CD4-positive, alpha-beta memory T cell (primary cell): ENCODE measurements around the gene SLC41A3. TPM values are rescaled to one million over a fixed set of nuclear protein-coding genes. Genes with fewer than 3 reads are reported as not detected.

Experiments used
- CTCF ChIA-PET: fragments of 350-600 bp; sonication (Branson Sonifier 250); formaldehyde crosslinking; loops from one replicate; lab custom pipeline; 2021; ENCODE audit warnings: inconsistent platforms; ENCODE audit not compliant: partially characterized antibody; lab: Charles Lee
- POLR2A ChIA-PET: fragments of 350-600 bp; sonication (Branson Sonifier 250); formaldehyde crosslinking; loops from one replicate; lab custom pipeline; 2021; ENCODE audit not compliant: partially characterized antibody; lab: Charles Lee
- DNase-seq, 5 donors: peaks; one replicate each; pipeline versions ENCODE4 v3.0.0 to v3.0.0-alpha.2; 2020 to 2022; ENCODE audit warnings: mixed read lengths in 1 of 5
- H3K27ac ChIP-seq: one replicate; pipeline ENCODE4 v1.7.0; 2013; ENCODE audit warnings: low read depth, low read length
- H3K27me3 ChIP-seq: 2 replicates; pipeline ENCODE4 v1.7.0; 2013; ENCODE audit warnings: mild to moderate bottlenecking, low read length, moderate library complexity; ENCODE audit not compliant: insufficient read depth
- H3K36me3 ChIP-seq: 2 replicates; pipeline ENCODE4 v1.7.0; 2013; ENCODE audit warnings: mild to moderate bottlenecking, low read length, moderate library complexity; ENCODE audit not compliant: insufficient read depth
- H3K4me1 ChIP-seq: 2 replicates; pipeline ENCODE4 v1.7.0; 2013; ENCODE audit warnings: mild to moderate bottlenecking, low read length, moderate library complexity; ENCODE audit not compliant: insufficient read depth
- H3K4me3 ChIP-seq, 2 donors: one replicate each; pipeline ENCODE4 v1.7.0; 2013; ENCODE audit warnings: low read length in 2 of 2, mild to moderate bottlenecking in 1 of 2
- H3K9me3 ChIP-seq, 2 donors: one replicate each; pipeline ENCODE4 v1.7.0; 2013; ENCODE audit warnings: low read length in 2 of 2, control low read depth in 1 of 2; ENCODE audit not compliant: control insufficient read depth in 1 of 2
- H3K27ac Mint-ChIP-seq, 7 donors: one replicate each; pipeline ENCODE4 v1.8.0; 2020 to 2021; ENCODE audit warnings: mixed read lengths in 7 of 7, mild to moderate bottlenecking in 6 of 7, inconsistent platforms in 3 of 7, moderate library complexity in 3 of 7
- H3K27me3 Mint-ChIP-seq, 2 donors: one replicate each; pipeline ENCODE4 v1.8.0; 2020 to 2021; ENCODE audit warnings: mixed read lengths in 2 of 2
- H3K36me3 Mint-ChIP-seq, 2 donors: one replicate each; pipeline ENCODE4 v1.8.0; 2020 to 2021; ENCODE audit warnings: mixed read lengths in 2 of 2, inconsistent platforms in 1 of 2, mild to moderate bottlenecking in 1 of 2
- H3K4me1 Mint-ChIP-seq, 4 donors: one replicate each; pipeline ENCODE4 v1.8.0; 2020 to 2021; ENCODE audit warnings: mixed read lengths in 4 of 4, mild to moderate bottlenecking in 1 of 4
- H3K4me3 Mint-ChIP-seq, 8 donors: one replicate each; pipeline ENCODE4 v1.8.0; 2020 to 2021; ENCODE audit warnings: mixed read lengths in 8 of 8, mild to moderate bottlenecking in 7 of 8, moderate library complexity in 6 of 8, inconsistent platforms in 3 of 8
- H3K9me3 Mint-ChIP-seq, 8 donors: one replicate each; pipeline ENCODE4 v1.8.0; 2020 to 2021; ENCODE audit warnings: mixed read lengths in 8 of 8, mild to moderate bottlenecking in 5 of 8, inconsistent platforms in 3 of 8, moderate library complexity in 1 of 8
- intact Hi-C: fragments of 100-400 bp; cut with micrococcal nuclease; formaldehyde crosslinking; loops from one replicate; pipeline ENCODE4 v1.15.1; 2023
- polyA plus RNA-seq, 2 donors: library from polyadenylated mRNA; unstranded; fragments of 300-500 nt; fragmentation: Illumina TruSeq; gene quantifications; one replicate each; pipeline ENCODE4 v1.2.3, GENCODE V29; 2021
- total RNA-seq, 2 experiments: library from RNA; stranded (reverse); gene quantifications; one replicate each; pipeline ENCODE4 v1.2.3, GENCODE V29; 2021

The SLC41A3 gene
- total and polyA plus RNA-seq, 4 experiments from 2014 or later: 22.5 to 41.2 (median 32.8) TPM

DNA sequence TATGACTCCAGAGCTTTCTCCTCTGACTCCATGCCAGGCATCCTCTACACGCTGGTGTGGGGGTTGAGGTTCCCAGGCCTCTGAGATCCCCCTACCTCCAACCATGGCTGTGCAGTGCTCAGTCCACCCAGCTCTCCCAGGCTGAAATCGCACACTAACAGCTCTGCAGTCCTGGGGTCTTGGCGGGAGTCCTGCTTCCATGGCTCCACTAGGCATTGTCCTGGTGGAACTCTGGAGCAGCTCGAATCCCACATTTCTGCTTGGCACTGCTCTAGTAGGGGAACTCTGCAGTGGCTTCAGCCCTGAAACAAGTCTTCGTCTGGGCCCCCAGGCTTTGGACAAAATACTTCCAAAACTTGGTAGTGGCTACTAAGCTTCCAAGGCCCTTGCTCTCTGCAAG lies 64.2 kb downstream of the SLC41A3 start:
- ChIA-PET POLR2A (no interaction called here), CTCF (no interaction called here)
- no peak overlapping the region for H3K4me3 ChIP-seq
- Mint-ChIP-seq H3K4me1 (no peaks in the 10 kb centered on the region), H3K27ac (no peak overlapping the region), H3K4me3 (no peak overlapping the region), H3K9me3 (no peaks in the 10 kb centered on the region), H3K36me3 (peaks cover 56 to 64% of the 10 kb centered on the region in 2 donors), H3K27me3 (no peaks in the 10 kb centered on the region)
- H3K27ac ChIP-seq: no peak overlapping the region
- intact Hi-C loops: no loop called here
- H3K27me3 ChIP-seq: no peaks in the 10 kb centered on the region
- H3K4me1 ChIP-seq: no peaks in the 10 kb centered on the region
- H3K36me3 ChIP-seq: peaks cover 8% of the 10 kb centered on the region
- no peak for DNase-seq
- no peaks in the 10 kb centered on the region for H3K9me3 ChIP-seq

DNA sequence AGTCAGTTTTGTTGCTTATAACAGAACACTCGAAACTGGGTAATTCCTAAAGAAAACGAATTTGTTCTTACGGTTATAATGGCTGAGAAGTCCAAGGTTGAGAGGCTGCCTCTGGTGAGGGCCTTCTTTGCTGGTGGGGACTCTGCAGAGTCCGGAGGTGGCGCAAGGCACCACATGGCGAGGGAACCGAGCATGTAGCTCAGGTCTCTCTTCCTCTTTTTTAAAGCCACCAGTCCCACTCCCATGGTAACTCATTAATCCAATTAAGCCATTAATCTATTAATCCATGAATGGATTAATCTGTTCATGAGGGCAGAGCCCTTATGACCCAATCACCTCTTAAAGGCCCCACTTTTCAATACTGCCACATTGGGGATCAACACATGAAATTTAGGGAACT lies 64.9 kb downstream of the SLC41A3 start:
- Histone ChIP-seq H3K4me1 (no peaks in the 10 kb centered on the region), H3K27ac (no peak overlapping the region), H3K27me3 (no peaks in the 10 kb centered on the region), H3K36me3 (peaks cover 12% of the 10 kb centered on the region), H3K9me3 (no peaks in the 10 kb centered on the region), H3K4me3 (no peak overlapping the region)
- Mint-ChIP-seq H3K27ac (no peak overlapping the region), H3K4me1 (no peaks in the 10 kb centered on the region), H3K27me3 (no peaks in the 10 kb centered on the region), H3K36me3 (peaks cover 57 to 65% of the 10 kb centered on the region in 2 donors), H3K9me3 (no peaks in the 10 kb centered on the region), H3K4me3 (no peak overlapping the region)
- CTCF ChIA-PET: no interaction called here
- DNase-seq: no peak
- intact Hi-C loops: no loop called here
- POLR2A ChIA-PET: no interaction called here

DNA sequence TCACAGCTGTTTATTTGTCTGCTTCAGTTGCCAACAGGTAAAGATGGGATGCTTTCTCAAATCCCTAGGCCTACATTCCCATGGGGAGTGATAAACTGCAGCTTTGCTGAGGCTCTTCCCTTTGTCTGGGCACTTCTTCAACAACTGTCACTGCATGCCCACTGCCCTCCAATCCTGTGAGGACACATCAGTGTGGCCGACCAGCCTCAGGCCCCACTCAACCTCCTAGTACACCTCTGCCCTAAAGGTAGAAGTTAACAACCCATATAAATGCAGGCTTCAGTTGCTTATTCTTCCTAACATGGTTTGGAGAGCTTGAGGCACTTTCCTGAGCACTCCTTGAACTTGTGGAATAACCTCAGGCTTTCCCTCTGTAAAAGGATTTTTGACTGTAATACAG lies 65.4 kb downstream of the SLC41A3 start:
- H3K36me3 Mint-ChIP-seq: peaks cover 61 to 66% of the 10 kb centered on the region in 2 donors
- CTCF ChIA-PET: no interaction called here

DNA sequence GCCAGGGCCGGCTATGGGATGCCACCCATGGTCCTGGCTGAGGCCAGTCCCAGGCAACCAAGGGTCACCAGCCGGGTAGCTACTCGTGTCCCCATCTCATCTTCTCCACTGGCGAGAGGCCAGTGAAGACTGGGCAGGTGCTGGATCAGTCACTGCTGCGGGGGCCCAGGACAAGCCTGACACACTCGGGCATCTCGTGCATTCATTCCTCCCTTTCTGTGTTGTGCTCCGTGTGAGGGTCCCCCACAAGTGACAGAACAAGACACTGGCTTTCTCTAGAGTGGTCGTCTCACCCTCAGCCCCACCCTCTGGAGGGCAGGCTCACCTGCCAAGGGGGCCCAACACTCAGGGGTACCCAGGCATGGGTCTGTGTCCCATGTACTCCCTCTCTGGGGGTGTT lies 66.6 kb downstream of the SLC41A3 start:
- ChIA-PET CTCF (no interaction called here), POLR2A (no interaction called here)
- Histone ChIP-seq H3K9me3 (no peaks in the 10 kb centered on the region), H3K36me3 (peaks cover 14% of the 10 kb centered on the region), H3K4me3 (no peak overlapping the region), H3K27me3 (no peaks in the 10 kb centered on the region), H3K4me1 (no peaks in the 10 kb centered on the region), H3K27ac (no peak overlapping the region)
- Mint-ChIP-seq H3K9me3 (no peaks in the 10 kb centered on the region), H3K4me1 (no peaks in the 10 kb centered on the region), H3K4me3 (no peak overlapping the region), H3K27me3 (no peaks in the 10 kb centered on the region), H3K27ac (no peak overlapping the region), H3K36me3 (peaks cover 67 to 71% of the 10 kb centered on the region in 2 donors)
- intact Hi-C loops: no loop called here
- no peak for DNase-seq

More for the DNA sequence above, 65.4 kb downstream of the SLC41A3 start:
- Histone ChIP-seq H3K36me3 (peaks cover 14% of the 10 kb centered on the region), H3K4me3 (no peak overlapping the region), H3K9me3 (no peaks in the 10 kb centered on the region), H3K27me3 (no peaks in the 10 kb centered on the region), H3K4me1 (no peaks in the 10 kb centered on the region), H3K27ac (no peak overlapping the region)
- Mint-ChIP-seq H3K9me3 (no peaks in the 10 kb centered on the region), H3K27me3 (no peaks in the 10 kb centered on the region), H3K4me1 (no peaks in the 10 kb centered on the region), H3K27ac (peak overlapping the region in 2 of 7 donors; percentile 16 to 51), H3K4me3 (no peak overlapping the region)
- no peak for DNase-seq
- POLR2A ChIA-PET: no interaction called here
- intact Hi-C loops: no loop called here

DNA sequence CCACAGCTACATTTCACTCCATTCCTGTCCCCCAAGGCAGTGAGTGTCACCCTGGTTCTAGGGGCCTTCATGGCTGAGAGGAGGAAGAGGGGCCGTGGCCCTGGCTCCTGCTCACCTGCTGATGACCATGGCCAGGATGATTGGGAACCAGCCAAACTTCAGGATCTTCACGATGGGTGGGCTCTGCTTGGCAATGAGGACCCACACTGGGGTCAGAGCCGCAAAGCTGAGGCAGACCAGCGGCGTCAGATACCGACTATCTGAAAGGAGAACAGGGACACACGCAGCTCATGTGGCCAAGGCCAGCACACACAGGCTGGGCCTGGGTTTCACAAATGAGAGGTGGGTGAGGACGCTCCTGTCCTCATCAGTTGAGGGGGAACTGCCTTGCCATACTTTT lies 67.3 kb downstream of the SLC41A3 start:
- no peaks in the 10 kb centered on the region for H3K9me3 Mint-ChIP-seq
- ChIA-PET POLR2A (interaction anchor here (1.3 kb wide), 1 partner anchor 26 kb away, joined by 3 read pairs; no protein-coding TSS in a partner anchor), CTCF (no interaction called here)
- no peaks in the 10 kb centered on the region for H3K27me3 ChIP-seq
- no peaks in the 10 kb centered on the region for H3K4me1 ChIP-seq
- no peaks in the 10 kb centered on the region for H3K9me3 ChIP-seq
- no peaks in the 10 kb centered on the region for H3K4me1 Mint-ChIP-seq
- peaks cover 14% of the 10 kb centered on the region for H3K36me3 ChIP-seq
- intact Hi-C loops: no loop called here
- peaks cover 68 to 71% of the 10 kb centered on the region in 2 donors for H3K36me3 Mint-ChIP-seq
- no peak overlapping the region for H3K27ac Mint-ChIP-seq
- no peak overlapping the region for H3K4me3 ChIP-seq
- no peak overlapping the region for H3K4me3 Mint-ChIP-seq
- no peak overlapping the region for H3K27ac ChIP-seq
- DNase-seq: no peak
- no peaks in the 10 kb centered on the region for H3K27me3 Mint-ChIP-seq

DNA sequence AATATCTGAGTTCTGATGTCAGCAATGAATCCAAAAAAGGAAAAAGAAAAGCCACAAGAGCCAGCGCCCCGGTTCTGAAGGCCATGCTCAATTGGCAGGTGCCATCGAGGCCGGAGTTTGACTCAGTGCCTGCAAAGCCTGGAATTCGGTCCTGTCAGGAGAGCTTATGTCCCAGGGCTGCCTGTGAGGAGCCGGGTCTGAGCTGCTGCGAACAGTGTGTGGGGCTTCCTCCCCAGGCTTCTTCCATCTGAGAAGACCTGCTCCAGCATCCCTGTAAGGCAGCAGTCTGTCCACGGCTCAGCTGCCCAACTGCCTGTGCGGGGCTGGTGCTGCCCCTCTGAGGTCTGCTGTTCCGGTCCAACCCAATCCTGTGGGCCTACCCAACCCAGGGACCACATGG lies 68.8 kb downstream of the SLC41A3 start:
- ChIA-PET POLR2A (no interaction called here), CTCF (interaction anchor here (0.9 kb wide), 1 partner anchor 10 kb away, joined by 3 read pairs; no protein-coding TSS in a partner anchor)
- no peaks in the 10 kb centered on the region for H3K4me1 Mint-ChIP-seq
- Histone ChIP-seq H3K9me3 (no peaks in the 10 kb centered on the region), H3K27me3 (no peaks in the 10 kb centered on the region), H3K4me1 (no peaks in the 10 kb centered on the region), H3K27ac (no peak overlapping the region), H3K36me3 (peaks cover 19% of the 10 kb centered on the region), H3K4me3 (no peak overlapping the region)
- no peak for DNase-seq
- H3K27ac Mint-ChIP-seq: no peak overlapping the region
- no peaks in the 10 kb centered on the region for H3K27me3 Mint-ChIP-seq
- peaks cover 65 to 73% of the 10 kb centered on the region in 2 donors for H3K36me3 Mint-ChIP-seq
- no peaks in the 10 kb centered on the region for H3K9me3 Mint-ChIP-seq
- intact Hi-C loops: no loop called here
- no peak overlapping the region for H3K4me3 Mint-ChIP-seq

DNA sequence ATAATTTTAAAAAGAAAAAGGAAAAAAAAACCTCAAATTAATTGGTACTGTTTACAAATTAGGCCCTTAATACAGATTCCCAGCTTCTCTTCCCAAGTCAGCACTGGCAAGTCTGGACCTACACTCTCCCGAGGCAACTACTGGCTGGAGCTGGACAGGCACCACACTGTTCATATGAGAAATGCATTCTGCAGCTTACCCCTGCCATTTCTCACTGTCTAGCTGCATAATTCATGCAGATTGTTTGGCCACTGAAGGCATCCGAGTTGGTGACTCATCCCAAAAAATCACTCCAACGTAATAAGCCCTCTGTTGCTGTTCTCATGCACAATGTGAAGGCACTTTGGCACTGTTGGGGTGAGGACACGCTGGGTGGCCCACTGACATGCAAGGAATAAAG lies 69.7 kb downstream of the SLC41A3 start:
- no peaks in the 10 kb centered on the region for H3K9me3 Mint-ChIP-seq
- H3K36me3 ChIP-seq: peaks cover 19% of the 10 kb centered on the region
- no peak overlapping the region for H3K4me3 Mint-ChIP-seq
- no peaks in the 10 kb centered on the region for H3K27me3 ChIP-seq
- H3K36me3 Mint-ChIP-seq: peaks cover 72 to 81% of the 10 kb centered on the region in 2 donors
- DNase-seq: no peak
- H3K27ac ChIP-seq: no peak overlapping the region
- CTCF ChIA-PET: no interaction called here
- H3K4me3 ChIP-seq: no peak overlapping the region
- H3K27me3 Mint-ChIP-seq: no peaks in the 10 kb centered on the region
- H3K4me1 ChIP-seq: no peaks in the 10 kb centered on the region
- H3K4me1 Mint-ChIP-seq: no peaks in the 10 kb centered on the region
- no peak overlapping the region for H3K27ac Mint-ChIP-seq
- H3K9me3 ChIP-seq: no peaks in the 10 kb centered on the region
- POLR2A ChIA-PET: no interaction called here
- intact Hi-C loops: no loop called here

DNA sequence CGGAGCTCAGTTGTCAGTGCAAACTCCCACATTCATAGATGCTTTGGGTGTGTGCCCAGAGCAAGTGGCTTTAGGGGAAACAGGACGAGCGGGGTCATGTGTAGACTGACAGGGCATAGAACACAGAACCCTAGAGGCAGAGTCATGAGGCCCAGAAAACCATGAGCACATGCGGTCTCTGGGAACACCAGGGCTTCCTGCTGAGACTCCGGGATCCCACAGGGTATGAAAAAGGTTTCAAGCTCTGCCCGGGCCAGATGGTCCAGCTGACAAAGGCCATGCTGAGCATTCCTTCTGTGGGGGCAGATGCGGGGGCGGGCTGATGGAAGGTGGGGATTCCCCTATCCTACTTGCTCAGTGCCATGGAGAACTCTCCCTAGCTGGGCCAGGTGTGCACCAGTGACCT lies 70.2 kb downstream of the SLC41A3 start:
- ChIA-PET CTCF (no interaction called here), POLR2A (no interaction called here)
- Histone ChIP-seq H3K9me3 (no peaks in the 10 kb centered on the region), H3K4me1 (no peaks in the 10 kb centered on the region), H3K4me3 (no peak overlapping the region), H3K27ac (no peak overlapping the region), H3K27me3 (no peaks in the 10 kb centered on the region), H3K36me3 (peaks cover 19% of the 10 kb centered on the region)
- intact Hi-C loops: no loop called here
- Mint-ChIP-seq H3K36me3 (peaks cover 77 to 86% of the 10 kb centered on the region in 2 donors), H3K4me1 (no peaks in the 10 kb centered on the region), H3K27ac (peak overlapping the region in 1 of 7 donors; percentile 6), H3K9me3 (no peaks in the 10 kb centered on the region), H3K27me3 (no peaks in the 10 kb centered on the region), H3K4me3 (no peak overlapping the region)
- DNase-seq: no peak
